DMS79 treated with DMSO at 0.1 percent for 48 hours (cell line): ENCODE data around the gene EML4.

Experiments
- DNase-seq: peaks from one replicate; lab custom pipeline; 2025; lab: John Stamatoyannopoulos, UW

The EML4 gene

DNA sequence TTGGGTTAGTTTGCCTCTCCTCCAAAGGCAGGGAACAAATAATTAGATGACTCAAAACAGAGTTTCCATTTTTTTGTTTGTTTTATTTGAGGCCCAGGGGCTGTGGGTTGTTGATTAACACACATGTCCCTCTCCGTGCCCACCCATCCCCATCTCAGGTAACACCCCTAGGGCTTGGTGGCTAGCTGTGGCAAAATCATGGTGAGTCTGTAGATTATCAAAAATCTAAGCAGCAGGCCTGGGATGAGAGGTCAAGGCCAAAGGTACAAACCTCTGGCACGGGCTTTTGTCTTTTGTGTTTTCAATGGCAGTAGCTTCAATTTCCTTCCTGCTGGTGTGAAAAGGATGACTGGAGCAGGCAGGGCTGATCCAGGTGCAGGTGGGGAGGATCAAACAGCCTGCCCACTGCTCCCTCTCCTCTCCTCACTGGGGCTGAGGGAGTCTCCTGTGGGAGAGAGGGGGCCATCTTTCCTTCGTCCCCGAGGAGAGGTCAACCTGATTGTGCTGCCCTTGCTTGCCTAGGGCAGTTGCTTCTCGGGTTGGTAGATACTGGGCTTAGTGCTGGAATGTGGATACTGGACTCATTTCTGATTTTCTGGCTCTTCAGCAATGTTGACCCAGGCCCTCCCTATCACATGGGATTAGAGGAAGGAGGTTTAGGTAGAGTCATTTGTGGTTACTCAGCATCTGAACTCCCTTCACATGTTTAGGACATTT lies 31.9 kb upstream of the EML4 start:
- DNase-seq = no peak

DNA sequence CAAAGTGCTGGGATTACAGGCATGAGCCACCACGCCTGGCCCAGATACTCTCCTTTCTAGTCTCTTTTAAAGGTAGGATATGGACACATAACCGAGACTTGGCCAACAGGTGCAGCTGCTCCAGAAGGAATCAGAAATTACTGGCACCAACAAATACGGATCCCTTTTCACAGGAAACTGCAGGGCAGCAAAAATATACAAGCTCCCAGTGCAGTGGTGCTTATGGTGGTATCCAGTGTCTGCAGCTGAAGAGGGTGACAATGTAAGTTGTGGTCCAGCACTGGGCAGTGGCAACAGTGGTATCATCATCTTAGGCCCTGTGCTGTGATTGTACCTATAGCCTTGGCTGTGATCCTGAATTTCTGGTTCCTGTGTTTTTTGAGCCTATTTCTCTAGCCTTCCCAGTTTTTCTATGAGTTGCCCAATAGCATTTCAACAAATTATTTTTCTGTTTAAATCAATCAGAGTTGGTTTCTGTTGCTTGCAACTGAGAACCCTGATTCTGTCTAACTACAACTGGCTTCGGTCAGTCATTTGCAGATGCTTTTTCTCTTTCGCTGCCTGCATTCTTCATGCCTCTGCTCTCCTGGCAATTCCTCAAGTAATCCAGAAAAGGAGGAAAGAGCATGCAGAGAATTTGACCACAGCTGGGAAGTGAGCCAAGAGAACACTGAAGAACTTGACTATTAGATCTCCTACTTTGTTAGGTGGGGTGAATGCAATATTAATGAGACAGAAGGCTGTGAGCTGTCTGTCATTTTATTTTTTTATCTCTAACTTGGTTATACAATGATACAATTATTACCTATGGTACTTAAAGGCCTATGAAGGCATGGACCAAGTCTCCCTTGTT lies 30.8 kb upstream of the EML4 start:
- peak; percentile 95 for DNase-seq

DNA sequence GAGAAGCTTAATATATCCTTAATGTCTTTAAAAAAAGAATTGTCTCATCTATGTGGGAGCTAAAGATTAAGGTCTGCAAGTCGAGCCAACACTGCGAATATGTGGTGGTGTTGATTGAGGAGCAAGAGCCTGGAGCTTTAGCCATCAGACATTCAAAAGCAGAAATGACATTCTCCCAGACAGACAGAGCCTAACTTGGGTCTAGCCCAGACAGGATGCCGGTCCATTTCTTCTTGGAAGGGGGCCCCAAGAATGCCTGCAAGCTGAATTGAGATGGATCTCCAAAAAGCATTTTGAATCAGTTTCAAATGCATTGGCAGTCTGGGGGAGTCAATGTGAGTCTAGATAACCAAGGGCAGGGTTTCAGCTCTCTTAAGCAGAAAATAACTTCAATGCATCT lies 30.1 kb upstream of the EML4 start:
- no peak for DNase-seq

DNA sequence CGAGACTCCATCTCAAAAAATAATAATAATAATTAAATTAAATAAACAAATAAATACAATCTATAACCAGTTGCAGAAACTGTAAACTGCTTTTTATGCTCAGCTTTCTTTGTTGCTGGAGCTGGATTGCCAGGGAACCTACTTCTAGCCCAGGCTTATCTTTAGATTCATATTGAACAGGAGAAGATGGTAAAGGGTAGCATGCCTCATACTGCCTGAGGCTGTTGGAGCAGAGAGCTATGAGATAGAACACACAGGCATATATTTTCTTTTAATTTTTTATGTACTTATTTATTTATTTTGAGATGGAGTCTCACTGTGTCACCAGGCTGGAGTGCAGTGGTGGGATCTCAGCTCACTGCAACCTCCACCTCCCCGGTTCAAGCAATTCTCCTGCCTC lies 28.7 kb upstream of the EML4 start:
- no peak for DNase-seq

DNA sequence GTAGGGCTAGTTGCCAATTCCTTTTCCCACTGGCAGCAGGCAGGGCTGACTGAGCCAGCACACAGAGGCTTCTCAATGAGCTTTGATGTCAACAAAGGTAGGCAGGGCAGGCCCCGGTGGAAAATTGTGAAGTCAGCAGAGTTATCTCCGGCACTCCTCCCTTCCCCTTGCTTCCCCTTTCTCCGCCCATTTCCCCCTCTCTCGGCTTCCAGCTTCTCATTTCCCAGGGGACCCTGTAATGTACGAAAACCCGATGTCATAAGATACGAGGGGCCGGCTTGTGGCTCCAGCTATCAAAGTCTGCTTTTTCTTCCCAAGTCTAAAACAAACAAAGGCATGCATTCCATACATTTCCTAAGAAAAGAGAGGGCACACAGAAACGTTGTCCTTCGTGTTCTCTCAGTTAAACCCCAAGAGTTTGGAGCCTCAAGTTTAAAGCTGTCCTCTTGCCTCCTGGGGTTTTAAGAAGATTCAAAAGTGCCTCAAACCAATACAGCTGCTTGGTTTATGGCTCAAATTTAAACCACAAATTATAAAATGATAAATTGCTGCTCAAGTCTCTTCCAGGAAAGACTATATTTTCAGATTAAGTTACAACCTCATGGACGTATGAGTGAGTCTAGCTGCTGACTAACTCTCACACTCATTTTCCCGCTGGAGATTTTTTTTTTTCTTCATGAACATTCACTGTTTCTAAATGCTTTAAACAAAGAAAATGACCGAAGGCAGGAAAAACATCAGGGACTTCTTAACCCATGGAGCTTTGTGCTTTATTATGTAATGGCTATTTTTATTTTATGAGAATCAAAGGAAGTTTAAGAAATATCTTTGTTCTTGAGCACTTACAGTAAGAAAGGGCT lies 27.2 kb upstream of the EML4 start:
- DNase-seq = peak; percentile 87

DNA sequence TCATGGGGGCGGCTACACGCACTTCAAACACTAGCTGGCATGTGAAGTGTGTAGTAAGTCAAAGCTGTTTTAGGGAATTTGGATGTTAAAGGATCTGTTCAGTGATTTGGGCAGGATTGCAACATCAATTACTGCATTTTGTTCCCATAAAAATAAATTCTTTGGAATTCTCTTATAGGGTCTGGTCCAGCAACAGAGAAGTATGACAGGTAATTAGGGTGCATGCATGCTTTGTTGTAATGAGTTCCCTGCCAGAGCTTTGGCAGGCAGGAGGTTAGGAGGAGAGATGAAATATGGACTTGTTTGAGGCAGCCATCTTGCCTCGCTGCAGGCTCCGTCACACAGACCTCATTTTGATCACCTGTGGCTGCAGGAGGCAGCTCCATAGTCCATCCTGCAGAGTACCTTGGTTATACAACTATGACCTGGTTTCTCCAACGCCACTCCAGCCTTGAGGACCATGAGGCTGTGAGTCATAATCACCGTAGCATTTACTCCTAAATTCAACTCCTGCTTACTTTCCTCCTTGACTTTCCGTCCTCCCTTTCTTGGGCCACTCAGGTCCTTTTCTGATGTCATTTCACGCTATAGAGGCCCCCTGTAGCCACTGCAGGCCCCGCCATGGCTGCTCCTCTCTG lies 26.5 kb upstream of the EML4 start:
- DNase-seq = peak; percentile 79

DNA sequence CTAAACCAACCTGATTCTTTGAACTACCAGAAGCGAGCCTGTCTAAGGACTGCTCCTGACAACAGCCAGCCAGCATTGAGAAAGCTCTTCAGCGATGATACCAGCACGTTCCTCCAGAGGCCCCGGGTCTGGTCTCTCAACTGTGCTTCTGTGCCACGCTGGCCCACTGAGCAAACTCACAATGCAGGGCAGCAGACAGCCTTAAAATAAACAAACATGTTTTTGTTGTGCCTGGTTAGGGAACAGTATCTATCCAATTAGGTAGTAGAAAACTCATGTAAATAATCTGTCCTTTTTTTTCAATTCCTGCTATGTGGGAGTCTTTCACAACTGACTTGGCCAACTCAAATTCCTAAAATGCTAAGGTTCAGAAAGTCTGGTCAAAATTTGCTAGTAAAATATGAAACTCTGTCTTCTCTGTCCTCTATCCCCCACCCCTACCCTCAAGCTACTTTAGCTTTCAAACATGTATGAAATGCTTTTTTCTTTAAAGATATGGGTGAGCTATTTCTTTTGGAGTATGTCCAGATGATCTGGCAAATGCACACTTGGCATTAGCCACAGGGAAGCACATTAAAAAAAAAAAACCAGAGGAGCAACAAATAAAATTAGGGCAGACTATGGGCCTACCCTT lies 21.4 kb upstream of the EML4 start:
- peak; percentile 61 for DNase-seq

DNA sequence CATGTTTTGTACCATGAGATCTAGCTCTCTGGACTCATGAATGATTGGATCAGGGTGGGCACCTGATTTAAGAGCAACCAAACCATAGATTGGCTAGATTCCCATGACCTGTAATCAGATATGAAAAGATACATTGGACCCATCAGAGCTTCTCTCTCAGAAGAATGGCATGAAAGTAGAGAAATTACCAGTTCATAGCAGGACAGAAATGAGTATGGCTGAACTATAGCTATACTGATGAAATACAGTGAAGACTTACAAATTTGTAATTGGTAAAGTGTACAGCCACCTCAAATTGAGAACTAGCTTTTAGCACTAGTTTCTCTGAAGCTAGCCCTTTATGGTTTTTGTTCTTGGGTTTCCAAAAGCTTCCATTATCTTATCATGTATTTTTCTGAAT lies 19.0 kb upstream of the EML4 start:
- no peak for DNase-seq

DNA sequence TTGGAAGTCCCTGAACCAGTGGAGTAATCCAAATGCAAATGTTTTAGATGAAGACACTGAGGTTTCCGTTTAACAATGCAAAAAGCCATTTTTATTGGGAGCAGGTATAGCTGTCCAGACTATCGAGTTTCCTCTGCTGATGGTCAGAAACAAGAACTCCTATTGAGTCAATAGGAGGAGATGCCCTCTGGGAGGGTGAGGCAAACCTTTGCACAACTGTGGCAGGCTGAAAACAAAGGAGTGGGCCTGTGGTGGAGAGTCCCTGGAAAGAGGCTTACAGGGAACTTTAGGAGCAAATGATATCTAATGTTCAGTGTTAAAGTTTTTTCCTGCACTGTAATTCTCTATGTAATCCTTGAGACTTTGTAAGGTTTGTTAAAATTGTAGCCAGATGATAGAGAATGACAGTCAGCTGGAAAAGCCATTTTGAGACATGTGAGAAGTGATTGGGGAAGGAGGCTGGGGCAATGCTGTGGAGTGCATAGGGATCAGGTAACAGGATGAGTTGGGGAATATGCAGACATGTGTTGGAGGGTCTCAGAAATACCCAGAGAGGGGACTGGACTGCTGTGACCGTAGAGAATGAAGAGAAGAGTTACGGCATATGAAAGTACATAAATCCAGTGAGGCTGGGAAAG lies 15.1 kb upstream of the EML4 start:
- DNase-seq = no peak

DNA sequence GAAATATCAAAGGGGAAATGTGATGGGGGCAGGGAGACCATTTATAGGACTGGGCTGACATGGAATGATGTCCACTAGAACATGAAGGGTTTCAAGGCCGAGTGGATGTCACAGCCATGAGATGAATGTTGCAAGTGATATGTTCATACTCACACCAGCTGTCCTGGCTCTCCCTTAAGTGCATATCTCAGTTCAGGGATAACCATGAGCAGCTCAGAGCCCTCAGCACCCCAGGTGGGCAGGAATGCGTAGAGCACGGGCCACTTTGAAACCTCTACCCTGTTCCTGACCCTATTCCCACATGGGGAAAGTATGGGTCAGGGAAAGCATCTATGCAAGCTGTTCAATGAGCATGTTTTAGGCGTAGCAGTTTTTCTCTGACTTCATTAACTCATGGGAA lies 12.4 kb upstream of the EML4 start:
- DNase-seq = no peak

DNA sequence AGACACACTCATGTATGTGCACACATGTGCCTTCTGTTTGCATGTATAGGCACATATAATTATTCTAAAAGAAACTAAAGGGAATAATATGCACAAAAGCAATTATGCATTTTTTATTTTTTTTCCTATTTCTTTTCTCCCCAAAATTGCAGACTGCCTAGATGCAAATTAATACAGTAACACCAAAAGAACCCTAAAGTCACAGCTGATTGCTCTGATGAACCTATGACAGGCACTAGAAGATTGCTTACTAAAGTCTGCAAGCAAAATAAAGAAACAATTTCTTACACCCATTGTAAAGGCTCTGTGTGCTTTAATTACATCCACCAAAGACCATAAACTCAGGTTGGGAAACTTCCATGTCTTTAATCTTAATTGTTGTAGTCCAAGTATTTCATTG lies 7.7 kb upstream of the EML4 start:
- no peak for DNase-seq

DNA sequence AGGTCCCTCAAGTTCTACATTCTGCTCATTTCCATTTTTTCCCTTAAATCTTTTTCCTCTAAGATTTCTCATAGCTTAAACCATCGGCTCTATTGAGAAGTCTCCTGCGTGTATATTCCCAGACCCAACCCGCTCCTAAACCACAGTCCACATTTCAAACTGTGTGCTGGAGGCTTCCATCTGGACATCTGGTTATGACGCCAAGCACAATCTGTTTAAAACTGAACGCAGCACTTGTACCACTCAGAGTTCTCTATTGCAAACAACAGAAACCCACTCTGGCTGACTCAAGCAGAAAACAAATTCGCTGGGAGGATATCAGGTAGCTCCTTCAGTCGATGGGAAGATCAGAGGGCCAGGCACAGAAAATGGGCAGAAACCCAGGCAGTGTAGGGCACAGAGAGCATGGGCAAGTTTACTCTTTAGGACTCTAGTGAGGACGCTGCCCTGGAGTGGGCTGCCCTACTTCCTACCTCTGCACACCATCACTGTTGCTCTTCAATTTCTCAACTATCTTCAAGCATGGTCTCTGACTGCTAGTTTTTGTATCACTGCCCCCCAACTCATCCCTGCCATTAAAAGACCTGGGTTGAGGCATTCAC lies 5.6 kb upstream of the EML4 start:
- peak; percentile 64 for DNase-seq

DNA sequence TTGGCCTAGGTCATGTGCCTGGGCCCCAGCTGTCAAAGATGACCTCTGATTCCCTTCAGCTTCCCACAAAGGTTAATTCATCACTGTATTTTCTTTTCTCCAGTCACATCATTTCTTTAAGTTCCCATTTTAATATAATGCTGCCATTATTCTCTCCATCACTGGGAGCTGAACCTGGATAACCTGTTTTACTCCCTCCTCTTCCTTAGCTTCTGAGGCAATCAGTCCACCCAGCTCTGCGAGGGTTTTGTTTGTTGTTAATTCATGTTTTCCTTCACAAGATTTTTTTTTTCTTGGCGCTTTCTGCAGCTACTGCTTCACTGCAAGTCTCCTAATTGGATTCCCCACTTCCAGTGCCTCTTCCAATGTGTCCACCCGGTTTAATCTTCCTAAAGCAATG lies 5.1 kb upstream of the EML4 start:
- DNase-seq = no peak

DNA sequence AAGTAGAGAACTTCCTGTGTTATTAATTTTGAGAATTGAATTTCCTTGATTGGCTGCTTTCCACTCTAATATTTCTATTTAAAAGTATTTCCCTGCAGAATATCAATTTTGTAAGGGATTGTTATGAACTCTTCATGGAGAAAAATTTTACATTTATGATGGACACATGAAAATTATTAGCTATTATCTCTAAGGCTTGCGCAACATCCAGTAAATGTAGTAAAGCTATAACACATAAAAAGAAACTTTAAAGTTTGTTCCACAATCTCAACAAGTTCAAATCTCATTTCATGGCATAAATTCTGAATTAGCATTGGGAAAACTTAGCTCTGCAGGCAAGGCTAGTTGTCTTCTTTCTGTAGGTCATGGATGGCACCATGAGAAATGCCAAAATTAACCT lies 4.2 kb upstream of the EML4 start:
- no peak for DNase-seq

DNA sequence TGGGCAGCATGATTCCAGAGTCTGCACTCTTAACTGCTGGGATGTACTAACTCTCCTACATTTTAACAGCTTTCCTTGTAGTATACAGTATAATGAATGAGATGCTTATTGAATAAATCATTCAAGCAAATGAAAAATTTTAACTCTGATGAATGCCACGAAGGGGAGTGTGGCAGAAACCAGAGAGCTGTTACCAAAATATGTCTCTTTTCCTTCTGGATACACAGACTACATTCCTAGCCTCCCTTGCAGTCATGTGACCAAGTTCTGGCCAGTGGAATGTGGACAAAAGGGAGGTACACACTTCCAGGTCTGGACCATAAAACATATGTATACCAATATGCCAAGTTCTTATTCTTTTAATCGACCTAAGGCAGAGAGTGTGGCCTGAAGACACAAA lies 1.7 kb upstream of the EML4 start:
- DNase-seq = no peak

DNA sequence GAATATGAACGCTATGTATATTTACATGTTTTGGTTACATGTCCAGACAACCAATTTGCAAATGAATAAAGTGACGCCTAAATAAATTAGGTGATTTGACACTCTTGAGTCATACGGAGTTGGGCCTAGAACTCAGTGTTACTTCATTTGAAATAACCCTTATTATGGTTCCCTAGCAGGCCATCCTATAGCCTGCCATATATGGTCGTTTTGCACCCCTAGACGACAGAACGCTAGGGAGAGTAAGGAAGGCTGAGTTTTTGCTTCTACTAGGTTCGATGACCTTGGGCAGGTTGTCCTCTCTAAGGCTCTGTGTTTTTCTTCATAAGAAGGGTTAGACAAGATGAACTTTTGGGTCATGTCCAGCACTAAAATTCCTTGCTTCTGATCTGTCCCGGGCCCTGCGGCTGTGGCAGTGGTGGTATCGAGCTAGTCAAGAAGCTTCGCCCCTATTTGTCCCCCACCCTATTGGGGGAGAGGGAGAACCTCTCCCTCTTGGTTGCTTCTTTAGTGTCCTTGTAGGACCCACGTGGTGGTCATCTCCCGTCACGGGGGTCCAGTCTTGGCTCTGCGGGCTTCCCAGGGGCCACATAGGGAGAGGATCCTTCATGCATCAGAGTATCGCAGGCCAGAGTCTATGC lies 574 bp upstream of the EML4 start:
- no peak for DNase-seq

DNA sequence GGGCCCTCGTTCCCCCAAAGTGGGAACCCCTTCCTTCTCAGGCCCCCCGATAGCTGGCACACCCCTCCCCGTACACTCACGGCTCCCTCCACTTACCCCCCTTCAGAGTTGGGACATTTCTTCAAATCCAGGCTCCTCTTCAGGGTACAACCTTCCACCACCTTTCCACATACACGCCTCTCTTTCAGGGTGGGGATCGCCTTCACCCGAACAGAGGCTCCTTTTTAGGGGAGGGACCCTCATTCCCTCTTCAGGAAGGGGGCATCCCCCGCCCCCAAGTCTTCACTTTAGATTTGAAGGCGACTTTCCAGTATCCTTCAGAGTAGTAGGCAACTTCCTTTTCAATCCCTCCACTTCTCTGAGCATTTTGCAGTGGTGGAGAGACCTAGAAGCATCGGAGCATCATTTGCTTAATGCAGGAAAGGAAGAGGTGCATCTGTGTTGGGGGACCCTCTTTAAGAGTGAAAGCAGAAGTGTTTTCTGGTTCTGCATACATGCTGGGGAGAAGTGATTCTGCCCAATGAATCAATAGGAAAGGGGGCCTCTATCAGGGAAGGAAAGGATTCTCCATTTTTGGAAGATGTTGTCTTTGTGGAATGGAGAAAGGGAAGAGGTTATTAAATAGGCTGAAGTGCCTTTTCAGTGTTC lies 845 bp downstream of the EML4 start:
- peak; percentile 19 for DNase-seq

DNA sequence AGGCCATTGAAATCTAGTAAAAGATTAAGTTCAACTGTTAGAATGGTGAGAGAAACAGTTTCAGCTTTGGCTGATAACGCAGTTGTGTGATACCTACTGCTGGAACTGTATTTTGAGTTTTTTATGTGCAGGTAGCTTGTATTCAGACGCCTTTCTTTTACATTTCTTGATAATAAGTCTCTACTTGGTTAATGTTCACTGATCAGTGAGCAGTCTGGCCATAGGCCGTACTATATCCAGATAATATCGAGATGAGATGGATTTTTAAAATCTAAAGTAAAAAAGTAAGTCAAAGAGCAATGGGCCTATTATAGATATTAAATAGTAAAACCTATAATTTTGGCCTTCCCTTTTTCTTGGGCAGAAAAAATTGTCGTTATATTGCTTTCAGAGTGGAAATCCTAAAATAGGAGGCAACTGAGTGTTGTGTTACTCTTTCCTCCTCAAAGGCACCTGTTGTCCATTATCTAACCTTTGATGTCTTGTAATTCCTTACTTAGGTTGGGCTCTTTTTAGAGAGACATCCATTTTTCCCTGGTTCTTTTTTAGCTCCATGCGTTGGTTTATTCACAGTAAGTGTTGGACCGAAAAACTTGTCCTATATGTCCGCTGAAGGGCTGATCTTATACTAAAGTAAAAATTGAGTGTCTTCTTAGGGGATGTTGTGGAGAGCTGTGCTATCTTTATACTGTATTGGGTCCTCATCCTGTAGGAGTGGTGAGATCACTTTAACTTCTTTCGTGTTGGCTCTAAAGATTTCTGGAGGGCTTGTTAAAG lies 1.7 kb downstream of the EML4 start:
- DNase-seq = no peak

DNA sequence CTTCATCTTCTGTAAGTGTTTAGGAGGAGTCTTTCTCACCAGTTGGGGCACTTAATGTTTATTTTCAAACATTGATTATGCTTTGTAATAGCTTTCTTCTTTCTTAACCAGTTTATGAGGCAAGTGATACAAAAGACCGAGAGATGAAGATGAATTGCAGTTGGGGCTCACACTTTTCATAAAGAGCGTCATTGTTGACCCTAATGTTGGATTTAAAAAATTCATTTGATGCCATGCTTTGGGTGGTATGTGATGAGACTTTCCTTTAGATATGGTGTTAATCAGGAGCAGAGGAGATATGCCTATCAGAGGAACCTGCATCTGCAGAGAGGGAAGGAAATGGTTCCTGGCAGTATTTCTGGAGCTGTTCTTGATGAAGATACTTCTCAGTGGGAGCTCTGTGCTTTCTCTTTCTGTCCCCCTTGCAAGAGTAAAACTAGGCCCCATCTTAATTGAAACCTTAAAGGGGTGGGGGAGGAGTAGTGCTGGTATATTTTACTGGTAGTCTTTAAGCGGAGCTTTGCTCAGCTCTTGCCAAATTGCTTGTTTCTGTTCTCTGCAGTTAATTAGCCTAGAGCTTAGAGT lies 2.3 kb downstream of the EML4 start:
- DNase-seq = no peak
